ENCODE measurements around the gene FSTL5.

FSTL5 gene

DNA sequence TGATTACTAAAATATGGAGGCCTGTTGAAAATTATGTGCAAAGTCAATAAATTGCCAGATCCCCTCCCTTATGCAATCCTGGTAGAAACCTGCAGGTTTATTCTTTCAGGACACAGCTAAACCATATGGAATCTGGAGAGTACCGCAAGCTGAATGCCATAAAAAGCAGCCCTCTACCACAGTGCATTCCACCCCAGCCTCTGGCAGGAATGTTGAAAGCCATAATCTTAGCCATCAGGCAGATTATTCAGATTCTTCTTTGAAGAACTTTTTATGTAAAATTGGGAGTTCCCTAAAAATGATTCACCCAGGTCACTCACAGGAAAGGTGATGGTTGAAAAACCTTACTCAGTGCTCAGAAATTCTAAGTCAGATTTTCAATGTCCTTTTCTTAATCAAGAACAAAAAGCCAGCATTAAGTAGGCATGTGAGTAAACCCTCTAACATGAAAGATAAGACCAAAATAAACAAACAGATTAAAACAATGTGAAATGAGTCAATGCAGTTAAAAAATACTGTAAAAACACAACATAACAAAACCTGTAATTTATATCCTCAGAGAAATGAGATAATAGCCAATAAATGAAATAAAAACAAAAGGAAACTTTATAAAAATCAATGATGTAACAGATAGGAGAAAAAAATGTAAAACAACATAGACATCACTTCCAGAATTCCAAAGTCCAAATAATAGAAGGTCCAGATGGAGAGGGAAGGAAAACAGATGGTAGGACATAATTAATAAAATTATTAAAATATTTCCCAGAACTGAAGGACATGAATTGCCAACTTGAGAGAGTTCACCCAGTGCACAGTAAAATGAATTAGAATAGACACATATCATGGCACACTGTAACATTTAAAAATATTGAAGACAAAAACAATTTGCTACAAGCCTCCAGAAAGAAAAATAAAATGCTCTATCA, 226.9 kb downstream of the FSTL5 start:
- no peak for DNase-seq

DNA sequence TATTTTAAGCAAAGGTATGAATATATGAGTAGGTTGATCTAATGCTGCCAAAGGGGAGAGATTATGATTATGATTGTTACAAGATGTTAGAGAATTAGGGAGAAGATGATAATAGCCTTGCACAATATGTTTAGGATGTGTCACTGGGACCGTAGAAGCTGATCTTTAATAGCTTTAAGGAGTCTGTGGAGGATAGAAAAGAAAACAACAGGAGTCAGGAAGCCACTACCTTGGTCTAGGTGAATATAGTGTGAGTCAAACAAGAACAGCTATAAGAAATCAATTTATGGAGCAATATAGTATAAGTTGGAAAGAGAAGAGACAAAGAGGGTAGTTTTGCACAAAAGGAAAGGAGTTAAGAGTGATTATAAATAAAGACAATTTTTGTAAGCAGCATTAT, 232.7 kb downstream of the FSTL5 start:
- DNase-seq = no peak

DNA sequence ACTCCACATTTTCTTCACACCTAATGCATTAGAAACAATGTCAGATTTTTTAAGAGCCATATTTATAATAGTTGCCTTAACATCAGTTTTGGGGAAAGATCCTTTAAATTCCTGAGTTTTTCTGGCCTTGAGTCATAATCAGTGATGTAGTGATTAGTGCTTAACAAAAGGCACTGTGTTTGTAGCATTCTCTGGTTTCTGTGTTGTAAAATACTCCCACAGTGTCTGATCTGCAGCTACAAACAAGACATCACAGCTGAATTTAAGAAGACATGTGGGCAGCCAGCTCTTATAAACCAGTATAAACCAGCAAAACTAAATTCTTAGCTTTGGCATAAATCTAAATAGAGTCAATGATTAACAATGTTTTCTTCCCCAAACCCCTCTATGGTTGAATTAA, 233.8 kb downstream of the FSTL5 start:
- DNase-seq = no peak

DNA sequence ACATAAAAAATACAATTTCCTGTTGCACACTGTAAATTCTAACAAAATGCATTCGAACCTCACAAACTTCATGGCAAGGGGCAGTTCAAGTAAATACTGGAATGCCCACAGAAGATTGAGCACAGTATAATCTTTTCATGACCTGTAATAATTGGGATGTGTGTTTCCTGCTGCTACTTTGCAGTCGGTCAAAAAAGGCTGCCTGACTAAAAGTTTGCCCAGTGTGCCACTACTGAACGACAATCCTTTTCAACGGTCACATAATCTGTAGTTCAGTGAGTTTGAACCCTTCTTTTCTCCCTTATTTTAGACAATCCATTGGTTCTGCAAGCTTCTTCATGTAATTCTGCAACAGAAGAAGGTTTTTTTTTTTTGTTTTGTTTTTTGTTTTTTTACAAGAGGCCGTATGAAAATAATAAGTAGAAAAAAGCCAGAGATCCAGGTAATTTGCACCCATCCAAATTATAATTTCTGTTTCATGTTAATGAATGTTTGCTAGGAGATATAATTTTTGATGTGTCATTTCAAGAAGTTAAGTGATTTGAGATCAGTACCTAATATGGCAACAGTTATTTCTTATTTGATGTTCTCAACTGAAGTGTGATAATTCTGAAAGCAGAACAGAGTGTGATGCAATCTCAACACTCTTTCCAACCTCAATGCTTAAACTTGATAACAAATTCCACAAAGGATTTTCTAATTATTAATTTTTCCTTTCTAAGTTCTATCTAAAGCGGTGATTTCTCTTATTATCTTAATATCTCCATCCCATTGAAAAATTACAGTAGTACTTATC, 237.6 kb downstream of the FSTL5 start:
- DNase-seq = no peak

DNA sequence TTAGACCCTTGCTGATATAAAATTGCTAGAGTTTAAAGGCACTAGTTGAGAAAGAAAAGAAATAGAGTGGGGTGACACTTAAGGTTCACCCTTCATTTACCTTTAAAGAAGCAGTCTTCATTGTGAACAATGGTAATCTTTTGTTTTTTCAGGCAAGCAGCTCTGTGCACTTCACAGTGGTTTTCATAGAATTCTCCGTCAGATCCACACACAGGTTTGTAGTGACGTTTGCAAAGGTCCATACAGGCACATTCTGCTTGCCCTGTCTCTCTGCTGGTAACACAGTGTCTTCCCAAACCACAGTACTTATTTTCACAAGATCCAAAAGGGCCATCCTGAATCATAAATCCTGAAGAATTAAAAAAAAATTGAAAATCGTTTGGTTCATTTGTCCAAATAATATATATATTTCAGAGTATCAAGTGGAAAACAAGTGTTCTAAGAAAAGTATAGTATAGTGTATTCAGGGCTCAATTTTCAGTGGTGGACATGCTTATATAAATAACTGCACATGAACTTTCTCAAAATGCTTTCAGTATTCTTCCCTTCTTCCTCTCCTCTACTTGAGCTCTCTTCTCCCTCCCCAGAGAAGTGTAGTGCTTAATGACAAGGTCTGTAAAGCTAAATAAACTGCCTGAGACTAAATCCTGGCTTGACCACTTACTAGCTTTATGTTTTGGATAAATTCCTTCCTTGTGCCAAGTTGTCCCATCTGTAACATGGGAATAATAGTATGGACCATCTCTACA, 243.3 kb downstream of the FSTL5 start:
- DNase-seq = no peak

DNA sequence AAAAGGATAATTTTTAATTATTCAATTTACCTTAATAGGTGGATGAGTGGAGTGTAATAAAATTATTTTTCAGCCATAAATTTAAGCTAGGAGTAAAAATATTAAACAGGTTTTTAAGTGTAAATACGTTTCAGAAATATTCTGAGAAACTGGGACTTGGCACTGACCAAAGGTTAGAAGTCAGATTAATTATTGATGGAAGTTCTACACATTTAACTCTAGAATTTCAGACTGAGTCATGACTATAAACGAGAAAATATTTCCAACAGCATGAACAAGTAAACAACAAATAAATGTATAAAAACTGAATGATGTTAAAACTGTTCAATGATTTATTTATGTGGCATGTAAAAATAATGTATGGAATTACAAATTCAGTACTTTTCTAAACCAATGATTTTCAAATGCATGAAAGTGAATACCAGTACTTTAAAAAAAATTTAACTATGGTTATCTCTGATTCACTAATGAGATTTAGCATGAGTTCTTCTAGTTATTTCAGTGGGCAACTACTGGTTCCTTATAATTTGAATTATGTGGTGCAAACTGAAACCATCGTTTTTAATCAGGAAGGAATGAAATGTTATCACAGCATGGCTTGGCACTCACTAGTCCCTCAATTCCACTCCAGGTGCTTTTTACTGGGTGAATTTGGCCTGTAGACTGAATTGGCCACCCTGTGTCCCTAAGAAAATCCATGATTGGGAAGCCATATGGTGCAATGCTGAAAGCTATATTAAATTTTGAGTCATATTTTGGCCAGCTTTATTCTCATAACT, 244.2 kb downstream of the FSTL5 start:
- DNase-seq = no peak

DNA sequence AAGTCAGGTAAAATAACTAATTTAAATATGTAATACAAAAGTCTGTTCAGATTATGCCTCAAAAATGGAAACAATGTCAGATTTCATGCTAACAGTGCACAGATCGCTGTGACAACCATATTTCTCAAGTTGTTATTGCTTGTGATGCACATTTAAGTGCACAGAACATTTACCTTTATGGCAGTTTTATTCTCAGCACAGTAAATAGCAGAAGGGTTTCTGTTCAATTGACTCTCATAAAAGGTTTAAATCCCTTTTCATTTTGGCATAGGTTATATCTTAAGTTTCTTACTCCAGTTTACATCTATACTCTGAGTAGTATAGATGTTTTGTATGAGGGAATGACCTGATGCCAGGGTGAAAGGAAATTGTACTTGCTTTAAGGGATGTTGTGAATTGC, 247.8 kb downstream of the FSTL5 start:
- DNase-seq = no peak

DNA sequence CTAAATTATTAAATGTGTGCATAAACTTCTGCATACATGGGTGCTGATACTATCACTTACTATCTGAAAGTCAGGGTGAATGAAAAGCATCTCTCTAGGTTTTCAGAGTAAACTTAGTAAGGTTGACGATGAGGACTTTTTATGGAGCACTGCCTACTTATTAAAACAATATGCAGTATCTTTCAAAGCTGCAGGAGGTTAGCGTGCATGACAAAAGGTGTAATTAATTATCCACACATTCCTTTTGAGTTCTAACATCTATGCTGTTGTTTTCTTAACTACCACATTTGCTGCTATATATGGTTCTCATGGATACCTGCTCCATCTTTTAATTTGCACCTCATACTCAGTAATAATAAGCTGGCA, 256.2 kb downstream of the FSTL5 start:
- DNase-seq = no peak

DNA sequence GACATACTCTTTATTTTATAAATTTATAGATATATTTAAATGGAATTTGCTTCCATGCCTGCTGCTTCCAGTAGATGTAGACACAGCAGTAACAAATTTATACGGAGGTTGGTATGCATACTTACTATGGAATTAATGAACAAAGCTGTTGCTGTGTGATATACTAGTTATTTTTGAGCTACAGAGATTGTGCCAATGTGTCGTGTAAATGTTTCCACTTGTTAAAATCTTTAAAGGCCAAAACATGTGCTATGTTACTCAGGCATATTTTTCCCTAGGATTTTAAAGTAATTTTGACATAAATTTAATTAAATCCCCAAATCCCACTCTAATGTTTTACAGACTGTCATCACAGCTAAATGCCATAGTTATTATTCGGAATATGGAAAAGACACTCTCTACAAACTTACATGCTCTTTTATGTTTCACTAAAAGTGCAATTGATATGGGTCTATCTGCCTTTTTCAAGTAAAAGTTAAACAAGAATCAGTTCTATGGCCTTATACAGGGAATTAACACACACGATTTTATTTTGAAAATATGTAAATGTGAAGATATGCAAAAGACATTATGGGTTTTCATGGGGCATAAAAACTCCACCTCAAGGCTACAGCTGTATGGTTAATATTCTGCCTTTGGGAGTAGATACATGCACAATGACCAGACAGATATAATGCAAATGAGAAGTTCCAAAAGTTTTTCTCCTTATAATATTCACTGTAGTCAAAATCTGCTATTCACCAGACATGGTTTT, 256.8 kb downstream of the FSTL5 start:
- DNase-seq = no peak

DNA sequence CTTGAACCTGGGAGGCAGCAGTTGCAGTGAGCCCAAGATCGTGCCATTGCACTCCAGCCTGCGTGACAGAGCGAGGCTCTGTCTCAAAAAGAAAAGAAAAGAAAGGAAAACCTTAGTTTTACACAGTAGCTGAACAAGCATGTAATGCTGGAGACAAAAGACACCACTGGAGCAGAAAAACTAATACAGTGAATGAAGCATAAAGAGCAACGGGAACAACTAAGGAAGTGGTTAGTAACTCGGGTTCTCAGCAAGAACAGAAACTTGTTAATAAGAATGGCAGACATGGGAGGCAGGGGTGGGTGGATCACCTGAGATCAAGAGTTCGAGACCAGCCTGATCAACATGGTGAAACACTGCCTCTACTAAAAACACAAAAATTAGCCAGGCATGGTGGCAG, 263.7 kb downstream of the FSTL5 start:
- DNase-seq = no peak

DNA sequence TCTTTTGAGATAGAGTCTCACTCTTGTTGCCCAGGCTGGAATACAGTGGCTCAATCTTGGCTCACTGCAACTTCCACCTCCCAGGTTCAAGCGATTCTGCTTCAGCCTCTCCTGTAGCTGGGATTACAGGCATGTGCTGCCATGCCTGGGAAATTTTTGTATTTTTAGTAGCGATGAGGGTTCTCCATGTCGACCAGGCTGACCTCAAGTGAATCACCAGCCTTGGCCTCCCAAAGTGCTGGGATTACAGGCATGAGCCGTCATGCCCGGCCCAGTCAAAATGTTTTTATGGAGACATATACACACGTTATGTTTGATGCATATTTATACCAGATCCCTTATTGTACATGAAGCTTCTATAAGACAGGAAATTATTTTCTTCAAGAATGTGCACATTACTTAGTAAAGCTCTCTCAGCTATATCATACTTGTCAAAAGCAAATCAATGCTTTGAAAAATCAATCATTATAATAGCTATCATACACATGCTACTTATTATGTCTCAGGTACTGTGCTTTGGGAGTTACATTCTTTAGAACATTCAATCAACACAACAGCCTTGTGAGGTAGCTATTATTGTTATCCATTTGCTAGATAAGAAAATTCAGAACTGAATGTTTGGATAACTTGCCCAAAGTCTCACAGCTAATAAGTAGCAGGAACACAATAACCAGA, 269.2 kb downstream of the FSTL5 start:
- DNase-seq = no peak

DNA sequence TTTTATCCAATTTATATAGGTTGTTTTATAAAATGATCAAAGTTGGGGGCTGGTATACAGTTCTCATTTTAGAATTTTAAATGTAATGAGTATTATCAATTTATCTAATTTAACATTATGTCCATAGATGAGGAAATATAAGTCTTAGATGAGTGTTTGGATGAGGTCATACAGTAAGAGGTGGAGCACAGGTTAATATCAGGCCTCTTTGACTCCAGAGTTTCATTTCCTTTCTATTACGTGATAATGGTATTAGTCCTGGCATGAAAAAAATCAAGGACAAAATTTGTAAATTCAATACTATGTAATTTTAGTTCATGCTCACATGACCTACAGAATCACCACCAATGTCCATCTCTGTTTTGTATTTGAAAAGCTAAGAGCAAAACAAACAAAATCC, 269.8 kb downstream of the FSTL5 start:
- no peak for DNase-seq

DNA sequence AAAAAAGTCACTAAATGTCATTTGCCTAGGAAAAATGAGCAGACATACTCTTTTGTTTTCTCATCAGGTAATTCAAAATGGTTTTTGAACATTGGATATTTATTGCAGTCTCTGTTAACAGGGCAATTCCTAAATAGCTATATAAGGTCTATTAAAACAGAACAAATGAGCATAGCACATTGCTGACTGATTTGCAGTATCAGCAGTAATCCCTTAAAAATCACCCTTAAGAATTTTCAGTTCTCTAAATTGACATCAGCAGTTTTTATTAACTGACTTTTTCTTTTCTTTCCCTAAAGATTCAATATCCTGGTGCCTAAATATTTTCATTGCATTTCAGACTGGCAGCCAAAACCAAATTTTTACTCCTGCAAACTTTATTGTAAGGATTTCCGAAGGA, 270.2 kb downstream of the FSTL5 start:
- no peak for DNase-seq

DNA sequence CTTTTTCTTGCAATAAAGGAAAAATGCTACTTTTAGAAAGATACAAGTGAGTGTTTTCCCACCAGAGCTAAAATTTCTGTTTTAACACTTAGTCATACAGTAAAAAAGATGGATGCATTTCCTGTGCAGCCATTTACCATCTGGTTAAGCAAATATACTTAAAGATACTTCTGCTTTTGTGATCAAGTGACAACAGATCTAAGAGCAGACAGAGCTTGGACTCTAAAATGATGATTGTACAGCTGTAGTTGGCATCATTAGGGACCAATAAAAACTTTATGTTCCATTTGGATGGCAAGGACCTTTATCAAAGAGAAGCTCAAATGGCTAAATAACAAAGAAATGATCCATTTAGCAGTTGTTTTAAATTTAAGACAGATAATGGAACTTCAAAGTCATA, 270.8 kb downstream of the FSTL5 start:
- DNase-seq = no peak

DNA sequence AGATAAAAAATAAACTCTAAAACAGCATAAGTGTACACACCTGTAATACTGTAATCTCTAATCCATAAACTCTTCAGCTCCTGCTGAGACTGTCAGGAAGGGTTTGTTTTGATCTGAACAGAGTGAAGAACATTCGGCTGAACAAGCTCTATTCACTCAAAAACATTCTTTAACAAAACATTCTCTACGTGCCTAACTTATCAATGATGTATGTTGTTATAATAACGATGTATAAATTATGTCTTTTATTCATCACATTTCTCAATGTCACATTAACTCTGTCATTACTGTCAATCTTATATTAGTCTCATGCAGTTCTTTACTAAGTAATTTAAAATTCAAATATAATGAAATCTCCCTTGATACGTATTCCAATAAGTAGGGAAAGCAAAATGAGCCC, 280.6 kb downstream of the FSTL5 start:
- DNase-seq = no peak

DNA sequence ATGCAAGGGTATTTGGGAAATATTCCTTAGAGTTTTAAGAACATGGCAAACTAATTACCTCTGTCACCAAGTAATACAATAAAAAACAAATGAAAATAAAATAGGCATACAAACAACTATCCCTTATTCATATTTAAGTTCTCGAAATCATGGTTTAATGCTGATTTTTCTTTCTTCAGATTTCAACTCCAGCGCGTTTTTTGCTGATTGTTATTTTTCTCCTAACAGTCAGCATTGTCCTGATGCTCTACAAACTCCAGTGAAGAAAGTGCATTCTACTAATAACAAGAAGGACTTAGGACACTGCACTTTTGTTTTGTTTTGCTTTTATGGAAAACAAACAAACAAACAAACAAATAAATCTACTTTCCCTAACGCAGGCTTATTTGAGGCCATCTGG, 282.4 kb downstream of the FSTL5 start:
- DNase-seq = no peak

DNA sequence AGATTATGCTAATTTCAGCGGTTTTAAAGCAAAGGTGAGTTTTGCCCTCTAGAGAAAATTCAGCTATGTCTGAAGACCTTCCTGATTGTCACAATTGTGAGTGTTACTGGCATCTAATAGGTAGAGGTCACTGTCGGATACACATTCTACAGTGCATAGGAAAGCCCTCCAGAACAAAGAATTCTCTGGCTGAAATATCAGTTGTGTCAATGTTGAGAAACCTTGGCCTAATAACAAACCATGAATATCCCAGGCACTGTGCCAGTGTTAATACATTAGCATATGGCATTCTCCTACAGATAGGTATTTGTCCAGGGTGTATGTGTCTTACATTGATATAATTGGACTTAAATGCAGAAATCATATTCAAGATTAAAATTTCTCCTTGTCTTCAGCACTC, 294.3 kb downstream of the FSTL5 start:
- no peak for DNase-seq

DNA sequence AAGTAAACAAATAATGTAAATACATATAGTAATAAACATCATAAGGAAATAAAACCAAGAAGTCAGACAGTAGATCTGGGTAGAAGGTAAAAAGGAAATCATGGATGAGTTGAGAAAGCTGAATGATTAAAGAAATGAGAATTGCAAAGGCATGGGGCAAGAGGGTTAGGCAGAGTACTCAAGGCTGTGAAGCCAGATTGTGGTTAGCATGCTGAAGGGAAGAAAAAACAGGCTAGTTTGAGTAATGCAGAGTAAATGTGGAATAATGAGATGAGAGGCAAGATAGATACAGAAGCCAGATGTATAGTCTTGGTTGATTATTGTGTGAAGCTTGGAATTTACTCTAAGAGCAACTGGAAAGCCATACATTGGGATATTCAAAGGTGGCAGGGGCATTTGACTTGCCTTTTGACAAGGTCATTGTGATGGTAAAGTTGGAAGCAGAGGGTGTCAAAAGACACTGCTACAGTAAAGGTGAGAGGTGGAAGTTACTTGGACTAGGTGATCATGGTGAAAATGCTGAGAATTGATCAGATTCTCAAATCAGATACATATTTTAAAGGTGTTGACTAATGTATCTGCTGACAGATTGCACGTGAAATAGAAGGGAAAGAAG, 307.0 kb downstream of the FSTL5 start:
- no peak for DNase-seq

DNA sequence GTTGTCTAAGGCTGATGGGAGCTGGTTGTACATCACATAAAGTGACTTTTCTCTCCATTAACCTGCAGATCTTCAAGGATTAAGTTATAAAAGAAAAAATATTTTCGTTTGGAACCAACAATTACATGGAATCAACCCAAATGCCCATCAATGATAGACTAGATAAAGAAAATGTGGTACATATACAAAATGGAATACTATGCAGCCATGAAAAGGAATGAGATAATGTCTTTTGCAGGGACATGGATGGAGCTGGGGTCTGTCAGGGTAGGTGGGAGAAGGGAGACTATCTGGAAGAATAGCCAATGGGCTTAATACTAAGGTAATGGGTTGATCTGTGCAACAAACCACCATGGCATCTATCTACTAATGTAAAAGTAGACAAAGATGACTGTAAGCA, 313.2 kb downstream of the FSTL5 start:
- no peak for DNase-seq

DNA sequence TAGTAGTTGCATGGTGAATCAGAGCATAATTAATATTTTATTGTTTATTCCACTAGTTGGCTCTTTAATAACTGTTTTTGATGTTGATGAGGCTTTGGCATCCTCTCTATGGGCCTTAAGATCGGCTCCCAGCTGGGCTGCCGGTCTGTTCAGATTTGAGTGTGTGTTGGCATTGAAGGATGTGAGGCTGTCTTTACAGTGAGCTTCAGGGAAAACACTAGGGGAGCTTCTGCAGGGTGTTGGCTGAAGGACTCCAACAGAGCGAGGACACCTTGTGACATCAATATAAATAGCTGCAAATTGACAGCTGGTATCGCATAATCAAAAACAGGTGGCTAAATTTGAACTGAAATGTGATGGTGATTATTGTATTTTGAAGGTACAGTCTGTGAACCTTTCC, 322.0 kb downstream of the FSTL5 start:
- no peak for DNase-seq

DNA sequence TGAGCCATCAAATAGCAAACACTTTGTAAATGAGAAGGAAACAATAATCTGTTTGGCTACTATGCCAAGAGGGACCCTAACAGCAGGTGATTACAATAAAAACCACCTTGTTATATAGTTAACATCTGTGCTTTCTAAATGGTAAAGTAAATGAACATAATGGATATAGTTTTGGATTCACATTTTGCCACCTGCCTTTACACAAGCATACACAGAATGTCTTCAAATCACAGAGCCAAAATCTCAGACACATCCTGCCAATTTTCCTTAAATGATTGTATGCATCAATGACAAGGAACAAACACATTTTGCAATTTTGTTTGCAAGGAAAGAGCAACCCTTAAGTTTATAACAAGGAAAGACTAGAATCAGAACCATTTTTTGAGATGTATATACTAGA, 334.2 kb downstream of the FSTL5 start:
- DNase-seq = no peak
